Putamen (tissue), 1 donor: ENCODE results near the gene TMEM185A.
"Not testable (repeated sequence)": the region's sequence is repeated elsewhere in the genome, so short reads cannot be mapped to it uniquely, and the experiment has no call there.

Experiments
- DNase-seq: peaks from one replicate; pipeline ENCODE4 v3.0.0-alpha.2; 2016; ENCODE audit warnings: low spot score

TMEM185A gene

GRCh38 chrX:149631234-149632165 lies at the start of gene TMEM185A:
TSS of gene TMEM185A (minus strand) at chrX:149631792. CDS start at chrX:149631580, 212 bp downstream.
- DNase-seq, result peak; percentile 43

- no peak for DNase-seq
Observed at GRCh38 chrX:149681182-149681581, 49.6 kb upstream of the TMEM185A start.

- not testable (repeated sequence) for DNase-seq
Observed at GRCh38 chrX:149679164-149679678, 47.6 kb upstream of the TMEM185A start.

GRCh38 chrX:149675554-149675953 lies 44.0 kb upstream of the TMEM185A start:
- not testable (repeated sequence) for DNase-seq

- not testable (repeated sequence) for DNase-seq
Observed at GRCh38 chrX:149675088-149675487, 43.5 kb upstream of the TMEM185A start.

- DNase-seq, result not testable (repeated sequence)
Observed at GRCh38 chrX:149660613-149661012, 29.0 kb upstream of the TMEM185A start.

DNA sequence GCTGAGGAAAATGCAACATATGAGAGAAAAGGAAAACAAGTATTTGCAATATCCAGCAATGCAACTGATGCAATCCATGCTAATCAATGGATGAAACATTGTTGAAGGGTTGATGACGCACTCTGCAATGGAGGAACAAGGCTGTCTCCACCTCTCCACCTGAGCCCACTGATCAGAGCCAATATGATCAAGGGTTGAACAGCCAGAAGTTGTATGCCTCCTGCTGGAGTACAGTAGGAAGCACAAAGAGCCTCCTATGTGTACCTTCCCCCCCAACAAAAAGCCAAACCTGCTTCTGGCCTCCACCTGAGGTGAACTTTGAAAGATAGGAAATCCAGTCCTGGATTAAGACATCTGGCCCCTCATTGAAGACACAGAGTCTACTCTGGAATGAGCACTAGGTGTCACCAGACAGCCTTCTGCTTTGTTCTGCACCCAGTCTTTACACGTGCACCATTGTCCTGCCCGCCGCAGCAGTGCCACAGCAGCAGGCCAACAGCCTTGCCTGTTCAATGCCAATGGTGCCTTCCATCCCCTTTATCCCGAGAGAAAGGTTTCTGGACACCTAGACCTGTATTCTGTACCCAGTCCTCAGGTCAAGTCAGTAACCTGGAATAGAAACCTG lies 24.8 kb upstream of the TMEM185A start:
- DNase-seq, result not testable (repeated sequence)

- no peak for DNase-seq
Observed at GRCh38 chrX:149652232-149652981, 20.8 kb upstream of the TMEM185A start.

DNA sequence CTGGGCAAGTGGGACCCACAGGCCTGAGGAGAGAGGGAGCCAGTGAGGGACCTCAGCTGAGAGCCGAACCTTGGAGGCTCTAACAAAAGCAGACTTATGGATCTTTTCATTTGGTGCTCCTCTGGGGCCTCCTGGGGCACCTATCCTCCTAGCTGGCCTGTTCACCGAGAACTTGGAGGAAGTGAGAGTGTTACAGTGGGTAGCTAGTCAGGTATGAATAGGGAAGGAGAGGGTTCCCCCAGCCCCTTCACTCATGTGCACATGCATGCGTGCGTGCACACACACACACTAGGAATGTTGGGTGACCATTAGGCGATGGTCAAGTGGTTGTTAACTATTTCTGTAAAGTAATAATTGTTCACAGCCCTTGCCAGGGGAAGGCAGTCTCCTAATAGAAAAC lies 18.6 kb upstream of the TMEM185A start:
- DNase-seq, result no peak

GRCh38 chrX:149648932-149649331 lies 17.3 kb upstream of the TMEM185A start:
- no peak for DNase-seq

DNA sequence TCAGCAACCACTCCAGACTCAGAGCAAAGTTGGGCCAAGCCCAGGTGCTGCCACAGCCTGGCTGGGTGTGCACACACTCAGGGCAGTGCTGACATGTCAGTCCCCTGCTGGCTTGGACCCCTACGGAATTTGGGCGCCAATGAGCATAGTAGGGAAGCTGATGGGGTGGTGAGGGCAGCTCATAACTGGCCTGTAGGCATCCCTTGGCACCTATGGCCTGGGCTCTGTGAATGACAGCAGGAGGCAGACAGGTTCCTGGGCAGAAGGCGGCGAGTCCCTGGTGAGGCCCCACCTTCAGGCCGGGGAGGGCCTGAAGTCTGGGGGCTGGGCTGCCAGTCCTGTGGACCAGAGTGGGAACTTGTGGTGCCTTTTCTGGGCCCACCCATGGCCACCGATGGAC lies 15.9 kb upstream of the TMEM185A start:
- DNase-seq, result no peak

DNA sequence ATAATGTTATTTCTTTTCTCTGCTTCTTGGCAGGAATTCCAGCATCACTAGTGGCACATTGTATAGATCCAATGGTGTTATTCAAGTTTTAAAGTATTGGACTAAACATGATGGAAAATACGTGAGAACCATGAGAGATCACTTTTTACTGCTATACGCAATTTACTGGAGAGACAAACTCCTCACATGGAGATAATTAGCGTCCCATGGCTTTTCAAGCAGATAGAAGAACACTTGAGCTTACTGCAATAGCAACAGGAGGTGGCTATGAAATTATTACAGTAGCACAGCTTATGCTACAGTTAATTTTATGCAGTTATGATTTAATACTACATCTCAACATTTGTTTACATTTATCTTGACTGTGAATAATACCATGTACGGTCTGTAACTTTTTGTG lies 11.9 kb upstream of the TMEM185A start:
- DNase-seq, result no peak

DNA sequence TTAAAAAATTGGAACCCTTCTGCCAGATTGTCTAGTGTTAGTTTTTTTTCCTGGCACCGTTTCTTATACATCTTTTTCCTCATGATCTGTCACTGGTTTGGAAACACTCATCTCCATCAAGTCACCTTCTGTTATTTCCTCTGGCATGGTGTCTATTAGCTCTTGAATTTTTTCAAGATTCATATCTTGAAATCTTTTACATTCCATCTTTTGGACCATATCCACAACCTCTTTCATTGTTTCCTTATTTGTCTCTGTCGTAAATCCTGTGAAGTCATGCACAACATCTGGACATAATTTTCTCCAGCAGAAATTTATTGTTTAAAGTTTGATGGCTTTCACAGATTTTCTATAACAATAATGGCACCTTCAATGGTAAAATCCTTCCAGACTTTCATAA lies 10.2 kb upstream of the TMEM185A start:
- no peak for DNase-seq

DNA sequence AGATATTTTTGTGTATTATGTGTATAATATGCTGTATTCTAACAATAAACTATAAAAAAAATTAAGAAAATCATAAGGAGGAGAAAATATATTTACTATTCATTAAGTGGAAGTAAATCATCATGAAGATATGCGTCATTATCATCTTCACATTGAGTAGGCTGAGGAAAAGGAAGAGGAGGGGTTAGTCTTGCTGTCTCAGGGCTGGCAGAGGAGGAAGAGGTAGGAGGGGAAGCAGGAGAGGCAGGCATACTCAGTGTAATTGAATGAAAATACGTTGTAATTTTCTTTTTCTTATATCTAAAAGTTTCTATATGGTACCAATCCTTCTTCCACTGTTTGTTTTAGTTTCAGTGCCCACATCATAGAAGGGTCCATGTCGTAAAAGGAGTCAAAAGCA lies 9.8 kb upstream of the TMEM185A start:
- DNase-seq, result no peak

GRCh38 chrX:149639568-149639967 lies 8.0 kb upstream of the TMEM185A start:
- no peak for DNase-seq

DNA sequence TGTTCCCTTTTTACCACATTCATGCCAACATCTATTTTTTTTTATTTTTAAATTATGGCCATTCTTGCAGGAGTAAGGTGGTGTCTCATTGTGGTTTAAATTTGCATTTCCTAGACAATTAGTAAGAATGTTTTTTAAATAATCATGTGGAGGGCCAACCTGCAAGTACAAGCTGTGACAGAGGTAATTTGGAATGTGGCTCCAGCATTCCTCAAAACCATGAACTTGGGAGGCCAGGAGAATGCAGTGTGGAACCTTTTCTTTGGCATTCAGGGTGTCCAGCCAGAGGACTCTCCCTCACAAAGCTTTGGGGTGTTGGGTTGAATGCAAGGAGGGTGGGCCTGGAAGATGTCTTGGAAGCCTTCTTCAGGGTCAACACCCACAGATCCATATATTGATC lies 7.3 kb upstream of the TMEM185A start:
- no peak for DNase-seq

GRCh38 chrX:149633511-149633910 lies 1.9 kb upstream of the TMEM185A start:
- DNase-seq, result no peak

DNA sequence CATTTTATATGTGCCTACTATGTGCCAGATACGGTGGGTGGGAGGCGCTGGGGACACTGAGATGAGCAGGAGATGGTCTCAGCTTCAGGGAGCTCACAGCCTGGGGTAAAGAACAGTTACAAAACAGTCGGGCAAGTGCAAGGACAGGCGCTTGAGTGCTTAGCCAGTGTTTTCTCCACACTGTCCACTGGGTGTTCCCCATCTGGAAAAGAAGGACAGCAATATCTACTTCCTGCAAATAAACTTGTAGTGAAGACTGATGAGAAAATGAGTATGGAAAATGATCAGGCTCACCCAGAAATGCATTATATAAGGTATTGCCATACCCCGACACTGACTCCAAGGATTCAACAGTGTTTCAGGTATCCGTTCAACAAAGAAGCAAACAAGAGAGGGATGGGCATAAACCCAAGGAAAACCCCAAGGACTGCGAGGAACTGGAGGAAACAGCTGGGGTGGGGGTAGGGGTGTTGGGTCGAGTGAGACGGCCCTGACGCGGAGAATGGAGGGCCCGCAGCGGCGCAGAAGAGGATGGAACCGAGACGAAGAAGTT lies 835 bp downstream of the TMEM185A start:
- peak; percentile 1 for DNase-seq

DNA sequence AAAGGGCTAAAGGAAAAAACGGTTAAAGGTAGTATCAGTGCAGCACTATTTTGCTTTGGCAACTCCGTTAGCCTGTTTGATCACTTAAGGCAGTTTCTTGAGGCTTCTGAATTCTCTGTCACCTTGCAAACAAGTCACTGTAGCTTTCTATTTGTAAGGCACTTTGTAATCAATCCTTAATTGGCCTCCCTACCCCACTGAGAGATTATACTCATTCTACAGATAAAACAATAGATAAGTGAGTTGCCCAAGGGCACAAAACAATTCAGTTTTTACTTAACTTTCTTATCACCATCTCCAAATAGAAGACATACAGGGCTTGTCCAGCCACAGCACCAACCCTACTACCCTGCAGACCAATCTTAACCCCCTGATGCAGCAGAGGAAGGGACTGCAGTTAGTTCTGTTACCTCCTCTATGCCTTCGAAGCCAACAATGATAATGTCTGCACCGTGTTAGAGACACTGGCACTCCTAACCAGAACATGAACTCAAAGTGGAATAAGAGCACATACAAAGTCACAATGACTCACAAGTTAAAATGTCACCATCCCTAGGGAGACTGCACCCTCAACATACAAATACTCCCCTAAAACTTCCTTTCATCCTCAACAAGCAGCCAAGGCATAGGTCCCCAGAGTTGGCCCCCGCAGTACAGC lies 1.7 kb downstream of the TMEM185A start:
- DNase-seq, result no peak

DNA sequence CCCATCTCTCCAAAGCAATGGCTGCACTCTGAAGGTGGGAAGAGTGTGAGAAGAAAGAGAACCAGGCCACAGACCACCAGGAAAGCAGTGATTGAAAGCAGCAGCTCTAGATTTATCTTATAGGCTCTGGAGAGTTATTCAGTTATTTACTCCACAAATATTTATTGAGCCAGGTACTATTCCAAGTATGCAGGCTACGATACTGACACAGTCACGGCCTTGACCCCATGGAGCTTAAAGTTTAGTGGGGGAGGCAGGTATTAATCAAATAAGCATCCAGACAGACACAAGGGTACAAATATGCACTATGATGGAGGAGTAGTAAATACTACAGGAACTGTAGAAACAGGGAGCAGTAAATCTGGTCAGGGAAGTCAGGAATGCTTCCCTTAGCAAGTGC lies 2.8 kb downstream of the TMEM185A start:
- DNase-seq, result no peak

DNA sequence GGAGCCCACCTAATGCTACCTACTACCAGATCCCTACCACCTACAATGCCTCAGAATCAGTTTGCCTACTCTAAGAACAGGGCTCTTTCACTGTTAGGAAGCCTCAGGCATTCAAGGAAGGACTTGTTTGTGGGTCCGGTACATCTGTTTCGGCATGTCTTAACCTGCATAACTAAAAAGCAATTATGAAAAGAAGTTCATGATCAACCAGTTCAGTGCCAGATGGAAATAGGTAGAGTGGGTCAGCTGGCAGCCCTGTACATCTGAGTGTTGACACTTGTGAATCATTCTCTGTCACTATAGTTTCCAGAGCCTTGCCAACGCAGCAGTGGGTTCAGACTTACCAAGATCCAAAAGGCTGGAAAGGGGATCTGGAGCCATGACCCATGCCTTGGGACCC lies 3.3 kb downstream of the TMEM185A start:
- no peak for DNase-seq
